ENCODE measurements around the gene CHD3.
A peak's percentile ranks its signal among the peaks of the same experiment; 100 is the strongest.

CHD3 gene

GRCh38 chr17:7888184-7888920 is at the start of gene CHD3:
TSS of gene CHD3 (plus strand) at chr17:7888789. CDS start at chr17:7889001, 212 bp downstream.
- H3K4me1 ChIP-seq, result peaks cover 35% of the 10 kb centered on the region
- peak within 1 kb of the TSS; percentile 92 for H3K4me3 ChIP-seq
- H3K27me3 ChIP-seq, result no peaks in the 10 kb centered on the region
- H3K36me3 ChIP-seq, result peaks cover 41% of the 10 kb centered on the region
- no peak for TF ChIP-seq Cebpa-rat (IDR thresholded peaks at IDR 0.05)
- peak within 1 kb of the TSS; percentile 85 for H3K9ac ChIP-seq
- H3K4me2 ChIP-seq, result peak within 1 kb of the TSS; percentile 96
- peak within 1 kb of the TSS; percentile 89 for H3K27ac ChIP-seq
- H3K9me3 ChIP-seq, result no peaks in the 10 kb centered on the region
- H4K20me1 ChIP-seq, result peaks cover 44% of the 10 kb centered on the region

GRCh38 chr17:7839190-7839875 is 49.3 kb upstream of the CHD3 start:
- Histone ChIP-seq H3K9me3 (no peaks in the 10 kb centered on the region), H3K9ac (peak overlapping the region; percentile 91), H3K27ac (peak overlapping the region; percentile 84), H4K20me1 (peaks cover 53% of the 10 kb centered on the region), H3K36me3 (peaks cover 13% of the 10 kb centered on the region), H3K4me2 (peak overlapping the region; percentile 99), H3K4me3 (peak overlapping the region; percentile 78), H3K27me3 (no peaks in the 10 kb centered on the region), H3K4me1 (peaks cover 40% of the 10 kb centered on the region)
- no peak for TF ChIP-seq Cebpa-rat (IDR thresholded peaks at IDR 0.05)

- no peaks in the 10 kb centered on the region for H3K9me3 ChIP-seq
- no peaks in the 10 kb centered on the region for H3K27me3 ChIP-seq
- H3K9ac ChIP-seq, result peak overlapping the region; percentile 91
- H3K4me1 ChIP-seq, result peaks cover 42% of the 10 kb centered on the region
- peak overlapping the region; percentile 84 for H3K27ac ChIP-seq
- TF ChIP-seq Cebpa-rat (IDR thresholded peaks at IDR 0.05), result no peak
- H3K4me3 ChIP-seq, result peak overlapping the region; percentile 78; the same call in 1 of the 2 replicates
- peaks cover 13% of the 10 kb centered on the region for H3K36me3 ChIP-seq
- peak overlapping the region; percentile 99 for H3K4me2 ChIP-seq
- H4K20me1 ChIP-seq, result peaks cover 58% of the 10 kb centered on the region
These were observed 48.7 kb upstream of the CHD3 start for GRCh38 chr17:7839876-7840261.

GRCh38 chr17:7840441-7840840 is 48.1 kb upstream of the CHD3 start:
- H4K20me1 ChIP-seq, result peaks cover 64% of the 10 kb centered on the region
- H3K27ac ChIP-seq, result peak overlapping the region; percentile 94
- TF ChIP-seq Cebpa-rat (IDR thresholded peaks at IDR 0.05), result no peak
- peaks cover 19% of the 10 kb centered on the region for H3K36me3 ChIP-seq
- peak overlapping the region; percentile 91 for H3K9ac ChIP-seq
- H3K27me3 ChIP-seq, result no peaks in the 10 kb centered on the region
- peak overlapping the region; percentile 99 for H3K4me2 ChIP-seq
- peak overlapping the region; percentile 78 for H3K4me3 ChIP-seq
- no peaks in the 10 kb centered on the region for H3K9me3 ChIP-seq
- peaks cover 47% of the 10 kb centered on the region for H3K4me1 ChIP-seq

GRCh38 chr17:7840875-7841274 is 47.7 kb upstream of the CHD3 start:
- no peaks in the 10 kb centered on the region for H3K27me3 ChIP-seq
- peak overlapping the region; percentile 78 for H3K4me3 ChIP-seq
- no peak for TF ChIP-seq Cebpa-rat (IDR thresholded peaks at IDR 0.05)
- peaks cover 23% of the 10 kb centered on the region for H3K36me3 ChIP-seq
- peak overlapping the region; percentile 99 for H3K4me2 ChIP-seq
- peaks cover 50% of the 10 kb centered on the region for H3K4me1 ChIP-seq
- peaks cover 68% of the 10 kb centered on the region for H4K20me1 ChIP-seq
- H3K27ac ChIP-seq, result peak overlapping the region; percentile 94
- H3K9me3 ChIP-seq, result no peaks in the 10 kb centered on the region
- H3K9ac ChIP-seq, result peak overlapping the region; percentile 91

- peak overlapping the region; percentile 94 for H3K27ac ChIP-seq
- H4K20me1 ChIP-seq, result peaks cover 74% of the 10 kb centered on the region
- H3K9me3 ChIP-seq, result no peaks in the 10 kb centered on the region
- peak overlapping the region; percentile 99 for H3K4me2 ChIP-seq
- no peak for TF ChIP-seq Cebpa-rat (IDR thresholded peaks at IDR 0.05)
- H3K27me3 ChIP-seq, result no peaks in the 10 kb centered on the region
- H3K9ac ChIP-seq, result peak overlapping the region; percentile 91
- H3K4me1 ChIP-seq, result peaks cover 50% of the 10 kb centered on the region
- H3K4me3 ChIP-seq, result peak overlapping the region; percentile 78
- H3K36me3 ChIP-seq, result peaks cover 29% of the 10 kb centered on the region
These were observed 47.1 kb upstream of the CHD3 start for GRCh38 chr17:7841396-7841914.

- peaks cover 48% of the 10 kb centered on the region for H3K4me1 ChIP-seq
- H3K9me3 ChIP-seq, result no peaks in the 10 kb centered on the region
- H3K4me2 ChIP-seq, result peak overlapping the region; percentile 99
- H3K9ac ChIP-seq, result peak overlapping the region; percentile 91
- H3K27ac ChIP-seq, result peak overlapping the region; percentile 94
- peaks cover 79% of the 10 kb centered on the region for H4K20me1 ChIP-seq
- H3K27me3 ChIP-seq, result no peaks in the 10 kb centered on the region
- H3K36me3 ChIP-seq, result peaks cover 34% of the 10 kb centered on the region
- no peak for TF ChIP-seq Cebpa-rat (IDR thresholded peaks at IDR 0.05)
- peak overlapping the region; percentile 78 for H3K4me3 ChIP-seq
These were observed 46.6 kb upstream of the CHD3 start for GRCh38 chr17:7841915-7842379.

GRCh38 chr17:7842380-7843256 is 46.0 kb upstream of the CHD3 start:
- H3K9ac ChIP-seq, result peak overlapping the region; percentile 91
- H3K9me3 ChIP-seq, result no peaks in the 10 kb centered on the region
- peak overlapping the region; percentile 78 for H3K4me3 ChIP-seq
- peaks cover 42% of the 10 kb centered on the region for H3K4me1 ChIP-seq
- H3K27me3 ChIP-seq, result no peaks in the 10 kb centered on the region
- TF ChIP-seq Cebpa-rat (IDR thresholded peaks at IDR 0.05), result no peak
- H3K36me3 ChIP-seq, result peaks cover 39% of the 10 kb centered on the region
- peaks cover 84% of the 10 kb centered on the region for H4K20me1 ChIP-seq
- H3K4me2 ChIP-seq, result peak overlapping the region; percentile 99
- H3K27ac ChIP-seq, result peak overlapping the region; percentile 94

- Histone ChIP-seq H3K36me3 (peaks cover 44% of the 10 kb centered on the region), H3K27me3 (no peaks in the 10 kb centered on the region), H3K4me3 (peak overlapping the region; percentile 78), H3K4me2 (peak overlapping the region; percentile 99), H3K4me1 (peaks cover 40% of the 10 kb centered on the region), H4K20me1 (peaks cover 88% of the 10 kb centered on the region), H3K9ac (peak overlapping the region; percentile 91), H3K27ac (peak overlapping the region; percentile 94), H3K9me3 (no peaks in the 10 kb centered on the region)
- no peak for TF ChIP-seq Cebpa-rat (IDR thresholded peaks at IDR 0.05)
These were observed 45.4 kb upstream of the CHD3 start for GRCh38 chr17:7843257-7843535.
